RWPE2 (cell line): Measurements from ENCODE around the gene HKDC1.

Experiments
- ATAC-seq: fragments of 200-7000 bp; cut with Tn5 transposase; 3 replicates; pipeline ENCODE4 v1.9.1; 2021; ENCODE audit warnings: low read depth
- DNase-seq: peaks from one replicate; pipeline ENCODE4 v3.0.0-alpha.2; 2020; ENCODE audit warnings: low spot score
- H3K27ac ChIP-seq: fragments of 450-650 bp; 2 replicates; pipeline ENCODE4 v1.5.1; 2017; ENCODE audit warnings: mild to moderate bottlenecking; ENCODE audit not compliant: poor library complexity, severe bottlenecking
- H3K27me3 ChIP-seq: fragments of 250-450 bp; sonication (Bioruptor Pico); 2 replicates; pipeline ENCODE4 v1.5.1; 2021; ENCODE audit warnings: mild to moderate bottlenecking, moderate library complexity; ENCODE audit not compliant: insufficient read depth, poor library complexity, severe bottlenecking
- H3K36me3 ChIP-seq: fragments of 250-450 bp; sonication (Bioruptor Pico); 2 replicates; pipeline ENCODE4 v1.5.1; 2020; ENCODE audit warnings: low read depth, mild to moderate bottlenecking, moderate library complexity
- H3K4me1 ChIP-seq: fragments of 250-450 bp; sonication (Bioruptor Pico); 2 replicates; pipeline ENCODE4 v1.5.1; 2021; ENCODE audit warnings: mild to moderate bottlenecking, moderate library complexity; ENCODE audit not compliant: insufficient read depth, poor library complexity, severe bottlenecking
- H3K4me3 ChIP-seq: fragments of 250-450 bp; sonication (Bioruptor Pico); 2 replicates; pipeline ENCODE4 v1.5.1; 2021; ENCODE audit warnings: mild to moderate bottlenecking, moderate library complexity; ENCODE audit not compliant: severe bottlenecking
- H3K9me3 ChIP-seq: fragments of 250-450 bp; sonication (Bioruptor Pico); 2 replicates; pipeline ENCODE4 v1.5.1; 2021; ENCODE audit warnings: mild to moderate bottlenecking, moderate library complexity; ENCODE audit not compliant: severe bottlenecking
- TF ChIP-seq, protein P1 (sequence below): fragments of 450-650 bp; IDR thresholded peaks from one replicate; pipeline ENCODE4 v1.5.1; 2017; ENCODE audit warnings: mild to moderate bottlenecking, moderate library complexity; ENCODE audit not compliant: poor library complexity, severe bottlenecking

HKDC1 gene

DNA sequence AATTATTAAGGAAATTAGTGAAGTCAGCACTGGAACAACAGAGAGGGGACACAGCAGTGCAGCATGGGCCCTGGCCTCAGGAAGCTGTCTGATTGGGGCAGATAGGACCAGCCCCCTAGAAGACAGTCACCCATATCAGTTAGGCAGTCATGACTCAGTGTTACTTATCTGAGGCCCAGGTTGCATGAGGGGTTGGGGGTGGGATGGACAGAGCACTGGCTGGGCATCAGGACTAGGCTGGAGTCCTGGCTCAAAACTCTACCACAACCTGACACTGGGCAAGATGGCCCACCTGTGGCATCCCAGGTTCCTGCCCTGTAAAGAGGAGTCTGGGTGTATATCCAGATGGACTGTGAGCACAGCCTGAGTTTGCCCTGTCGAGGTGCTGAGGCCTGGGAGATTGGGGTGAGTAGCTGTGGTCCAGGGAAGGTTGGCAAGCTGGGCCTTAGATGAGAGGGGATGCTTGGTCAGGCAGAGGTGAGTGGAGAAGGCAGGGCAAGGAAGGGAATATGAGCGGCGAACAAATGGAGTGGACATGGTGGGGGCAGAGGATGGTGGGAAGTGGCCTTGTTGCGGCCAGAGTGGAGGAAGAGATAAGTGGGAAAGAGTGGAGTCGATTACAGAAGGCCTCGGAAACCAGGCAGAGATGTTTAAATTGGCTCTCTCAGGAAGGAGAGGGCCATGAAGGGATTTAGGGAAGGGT lies 95.6 kb downstream of the HKDC1 start:
- Histone ChIP-seq H3K9me3 (no peaks in the 10 kb centered on the region), H3K27ac (peak overlapping the region; percentile 84), H3K36me3 (peaks cover under 1% of the 10 kb centered on the region; the same call in 1 of the 2 replicates), H3K4me3 (no peak overlapping the region), H3K27me3 (no peaks in the 10 kb centered on the region), H3K4me1 (peaks cover 26% of the 10 kb centered on the region)
- no peak for DNase-seq
- TF ChIP-seq, protein P1, sequence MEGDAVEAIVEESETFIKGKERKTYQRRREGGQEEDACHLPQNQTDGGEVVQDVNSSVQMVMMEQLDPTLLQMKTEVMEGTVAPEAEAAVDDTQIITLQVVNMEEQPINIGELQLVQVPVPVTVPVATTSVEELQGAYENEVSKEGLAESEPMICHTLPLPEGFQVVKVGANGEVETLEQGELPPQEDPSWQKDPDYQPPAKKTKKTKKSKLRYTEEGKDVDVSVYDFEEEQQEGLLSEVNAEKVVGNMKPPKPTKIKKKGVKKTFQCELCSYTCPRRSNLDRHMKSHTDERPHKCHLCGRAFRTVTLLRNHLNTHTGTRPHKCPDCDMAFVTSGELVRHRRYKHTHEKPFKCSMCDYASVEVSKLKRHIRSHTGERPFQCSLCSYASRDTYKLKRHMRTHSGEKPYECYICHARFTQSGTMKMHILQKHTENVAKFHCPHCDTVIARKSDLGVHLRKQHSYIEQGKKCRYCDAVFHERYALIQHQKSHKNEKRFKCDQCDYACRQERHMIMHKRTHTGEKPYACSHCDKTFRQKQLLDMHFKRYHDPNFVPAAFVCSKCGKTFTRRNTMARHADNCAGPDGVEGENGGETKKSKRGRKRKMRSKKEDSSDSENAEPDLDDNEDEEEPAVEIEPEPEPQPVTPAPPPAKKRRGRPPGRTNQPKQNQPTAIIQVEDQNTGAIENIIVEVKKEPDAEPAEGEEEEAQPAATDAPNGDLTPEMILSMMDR: no peak
- ATAC-seq: no peak

DNA sequence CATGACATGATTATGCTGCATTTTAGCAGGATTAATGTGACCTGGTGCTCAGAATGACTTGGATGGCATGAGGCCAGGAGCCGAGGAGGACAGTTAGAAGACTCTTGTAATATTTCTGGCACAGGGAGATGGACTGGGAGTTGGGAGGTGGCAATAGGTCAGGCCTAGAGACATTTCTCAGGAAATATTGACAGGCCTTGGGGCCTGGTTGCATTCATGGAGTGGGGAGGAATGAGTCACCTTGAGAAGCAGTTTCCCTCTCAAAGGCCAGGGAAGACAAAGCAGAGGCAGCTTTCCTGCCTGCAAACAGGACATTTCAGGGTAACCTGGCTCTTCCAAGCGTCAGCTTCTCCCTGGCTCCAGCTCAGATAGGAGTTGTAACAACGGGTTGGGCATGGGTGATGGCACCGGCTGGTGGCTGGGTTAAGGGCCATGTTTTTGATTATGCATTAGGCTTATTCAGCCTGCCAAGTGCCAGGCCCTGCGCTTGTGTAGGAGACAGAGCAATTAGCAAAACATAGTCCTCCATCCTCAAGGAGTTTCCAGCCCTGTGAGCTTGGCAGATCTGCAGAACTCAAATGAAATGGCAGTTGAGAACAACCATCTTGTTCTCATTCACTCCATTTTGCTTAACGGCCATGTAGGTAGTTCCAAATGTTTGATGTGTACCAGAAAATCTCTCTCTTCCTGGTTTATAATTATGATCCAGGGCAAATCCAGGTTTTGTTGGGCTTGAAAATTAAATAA lies 96.4 kb downstream of the HKDC1 start:
- H3K4me1 ChIP-seq: peaks cover 32% of the 10 kb centered on the region
- H3K4me3 ChIP-seq: no peak overlapping the region
- no peaks in the 10 kb centered on the region for H3K9me3 ChIP-seq
- peak overlapping the region; percentile 84 for H3K27ac ChIP-seq
- no peak for DNase-seq
- H3K27me3 ChIP-seq: no peaks in the 10 kb centered on the region
- TF ChIP-seq, protein P1: no peak
- peak; percentile 41 for ATAC-seq
- H3K36me3 ChIP-seq: peaks cover 7% of the 10 kb centered on the region; the same call in 1 of the 2 replicates
